NCI-H774 (cell line): Measurements from ENCODE around the gene PTMS.
"Not testable (repeated sequence)": the region's sequence is repeated elsewhere in the genome, so short reads cannot be mapped to it uniquely, and the experiment has no call there.

Experiments
- DNase-seq: peaks from one replicate; lab custom pipeline; 2025; lab: John Stamatoyannopoulos, UW

The PTMS gene, protein sequence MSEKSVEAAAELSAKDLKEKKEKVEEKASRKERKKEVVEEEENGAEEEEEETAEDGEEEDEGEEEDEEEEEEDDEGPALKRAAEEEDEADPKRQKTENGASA

DNA sequence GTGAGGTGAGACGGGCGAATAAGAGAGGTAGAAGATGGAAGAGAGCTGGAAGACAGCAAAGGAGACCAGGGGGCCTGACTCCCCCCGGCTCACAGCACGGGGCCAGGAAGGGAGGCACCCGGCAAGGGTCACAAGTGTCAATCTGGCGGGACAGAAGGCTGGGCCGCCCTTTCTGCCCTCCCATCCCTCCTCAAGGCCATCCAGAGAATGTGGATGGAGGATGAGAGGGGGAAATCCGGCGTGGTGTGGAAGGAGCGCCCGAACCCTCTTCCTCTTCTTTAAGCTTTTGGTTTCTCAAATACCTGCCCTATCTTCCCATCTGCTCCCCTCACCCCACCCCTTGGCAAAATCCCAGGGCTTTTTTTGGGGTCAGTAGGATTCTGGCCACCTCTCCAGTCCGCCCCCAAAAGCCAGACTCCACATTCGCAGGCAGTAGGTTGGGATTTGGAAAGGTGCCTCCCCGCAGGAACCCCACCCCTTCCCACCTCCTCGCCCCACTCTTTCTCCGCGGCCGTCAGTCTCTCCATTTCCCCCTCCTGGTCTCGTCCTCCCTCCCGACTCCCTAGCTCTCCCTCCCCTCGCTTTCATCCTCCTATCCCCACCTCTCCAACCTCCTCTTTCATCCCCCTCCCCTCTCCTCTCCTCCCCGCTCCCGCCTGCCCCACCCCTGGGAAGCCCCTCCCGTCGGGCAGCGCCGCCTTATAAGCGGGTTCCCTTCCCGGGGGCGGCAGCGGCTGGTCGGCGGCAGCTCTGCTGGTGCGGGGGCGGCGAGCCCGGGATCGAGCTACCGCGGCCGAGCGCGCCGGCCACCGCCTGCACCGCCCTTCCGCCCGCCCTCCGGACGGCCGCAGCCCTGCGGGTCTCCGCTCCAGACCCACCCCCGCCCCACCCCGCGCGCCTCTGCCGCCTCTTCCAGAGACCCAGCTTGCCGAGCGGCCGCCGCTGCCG is at the start of gene PTMS:
Gene PTMS (plus strand): TSS at position 730 of the 948 bp plus-strand sequence. CDS start 343 bp downstream, outside the sequence.
- peak; percentile 94 for DNase-seq

DNA sequence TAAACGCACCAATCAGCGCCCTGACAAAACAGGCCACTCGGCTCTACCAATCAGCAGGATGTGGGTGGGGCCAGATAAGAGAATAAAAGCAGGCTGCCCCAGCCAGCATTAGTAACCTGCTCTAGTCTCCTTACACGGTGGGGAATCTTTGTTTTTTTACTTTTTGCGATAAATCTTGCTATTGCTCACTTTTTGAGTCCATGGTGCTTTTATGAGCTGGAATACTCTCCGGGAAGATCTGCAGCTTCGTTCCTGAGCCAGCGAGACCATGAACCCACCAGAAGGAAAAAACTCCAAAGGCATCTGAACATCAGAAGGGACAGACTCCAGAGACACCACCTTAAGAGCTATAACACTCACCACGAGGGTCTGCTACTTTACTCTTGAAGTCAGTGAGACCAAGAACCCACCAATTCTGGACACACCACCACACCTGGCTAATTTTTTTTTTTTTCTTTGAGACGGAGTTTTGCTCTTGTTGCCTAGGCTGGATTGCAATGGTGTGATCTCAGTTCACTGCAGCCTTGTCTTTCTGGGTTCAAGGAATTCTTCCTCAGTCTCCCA is 49.2 kb upstream of the PTMS start:
- no peak for DNase-seq

DNA sequence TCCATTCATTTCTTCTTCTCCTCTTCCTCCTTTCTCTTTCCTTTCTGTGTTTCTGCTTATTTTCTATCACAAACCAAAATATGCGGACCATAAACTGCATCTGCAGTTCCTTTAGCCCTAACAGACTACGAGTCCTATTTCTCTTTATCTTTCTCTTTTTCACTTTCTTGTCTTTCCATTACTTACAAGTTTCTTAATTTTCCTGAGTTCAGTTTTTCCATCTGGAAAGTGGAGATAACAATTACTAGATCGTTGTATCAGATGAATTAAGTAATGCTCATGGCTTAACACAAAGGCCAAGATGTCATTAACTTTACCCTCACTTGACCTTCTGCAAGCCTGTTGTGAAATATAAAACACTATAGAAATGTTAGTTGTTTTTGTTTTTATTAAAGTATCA is 43.3 kb upstream of the PTMS start:
- DNase-seq: no peak

DNA sequence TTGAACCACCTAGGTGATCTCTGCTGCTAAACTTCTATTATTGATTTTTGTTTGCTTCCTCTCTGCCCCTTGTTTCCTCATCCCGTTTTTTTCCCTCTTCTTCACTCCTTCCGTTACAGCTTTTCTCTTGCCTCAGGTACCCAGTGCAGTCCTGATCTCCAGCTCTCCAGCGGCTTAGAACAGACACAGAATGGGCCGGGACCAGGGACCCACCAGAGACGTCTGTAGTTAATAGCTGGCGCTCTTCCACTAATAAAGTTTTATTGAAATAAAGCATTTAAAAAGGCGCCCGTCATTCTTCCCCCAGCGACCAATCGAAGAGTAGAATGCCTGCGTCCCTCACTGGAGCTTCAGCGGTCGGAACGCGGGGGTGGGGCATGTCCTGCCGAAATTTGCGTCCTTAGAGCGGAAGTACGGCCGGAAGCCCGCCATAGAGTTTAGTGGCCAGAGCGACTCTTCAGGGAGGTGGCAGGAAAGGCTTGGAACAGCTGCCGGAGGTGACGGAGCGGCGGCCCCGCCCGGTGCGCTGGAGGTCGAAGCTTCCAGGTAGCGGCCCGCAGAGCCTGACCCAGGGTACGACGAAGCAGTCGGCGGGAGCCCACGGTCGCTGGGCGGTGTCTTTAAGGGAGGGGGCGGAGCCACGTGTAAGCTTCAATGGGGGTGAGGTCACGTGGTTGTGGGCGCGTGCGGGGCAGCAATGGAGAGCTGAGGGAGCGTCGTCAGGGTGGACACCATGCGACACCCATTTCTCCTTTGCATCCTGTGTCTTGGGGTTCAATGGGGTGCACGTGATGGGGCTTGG is 42.4 kb upstream of the PTMS start, which contains the start of gene COPS7A:
Gene COPS7A (plus strand): TSS at position 440 of the 802 bp plus-strand sequence. CDS start 611 bp downstream, outside the sequence.
- peak; percentile 100 for DNase-seq

DNA sequence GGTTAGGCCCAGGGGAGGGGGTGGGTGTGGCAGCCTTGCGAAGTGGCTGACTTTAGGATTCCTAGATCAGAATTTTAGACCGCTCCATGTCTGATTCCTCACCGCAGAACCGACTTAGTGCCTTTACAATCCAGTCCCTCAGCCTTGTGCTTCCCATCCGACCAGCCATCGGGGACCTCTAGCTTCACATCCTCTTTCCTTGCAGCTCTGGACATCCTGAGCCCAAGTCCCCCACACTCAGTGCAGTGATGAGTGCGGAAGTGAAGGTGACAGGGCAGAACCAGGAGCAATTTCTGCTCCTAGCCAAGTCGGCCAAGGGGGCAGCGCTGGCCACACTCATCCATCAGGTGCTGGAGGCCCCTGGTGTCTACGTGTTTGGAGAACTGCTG is 41.8 kb upstream of the PTMS start:
- peak; percentile 48 for DNase-seq

DNA sequence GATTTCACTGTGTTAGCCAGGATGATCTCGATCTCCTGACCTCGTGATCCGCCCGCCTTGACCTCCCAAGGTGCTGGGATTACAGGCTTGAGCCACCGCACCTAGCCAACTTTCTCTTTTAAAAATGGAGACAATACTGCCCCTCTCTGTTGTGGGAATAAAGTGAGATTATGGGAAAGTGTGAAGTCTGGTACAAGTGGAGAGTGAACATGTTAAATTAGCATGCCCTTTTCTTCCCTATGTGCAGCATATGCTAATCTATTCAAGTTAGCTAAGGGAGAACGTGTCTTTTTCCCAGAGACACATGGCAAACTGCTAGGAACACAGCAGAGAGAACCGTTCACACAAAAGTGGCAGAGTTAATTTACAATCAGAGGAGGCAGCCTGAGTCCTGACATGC is 40.8 kb upstream of the PTMS start:
- DNase-seq: no peak

DNA sequence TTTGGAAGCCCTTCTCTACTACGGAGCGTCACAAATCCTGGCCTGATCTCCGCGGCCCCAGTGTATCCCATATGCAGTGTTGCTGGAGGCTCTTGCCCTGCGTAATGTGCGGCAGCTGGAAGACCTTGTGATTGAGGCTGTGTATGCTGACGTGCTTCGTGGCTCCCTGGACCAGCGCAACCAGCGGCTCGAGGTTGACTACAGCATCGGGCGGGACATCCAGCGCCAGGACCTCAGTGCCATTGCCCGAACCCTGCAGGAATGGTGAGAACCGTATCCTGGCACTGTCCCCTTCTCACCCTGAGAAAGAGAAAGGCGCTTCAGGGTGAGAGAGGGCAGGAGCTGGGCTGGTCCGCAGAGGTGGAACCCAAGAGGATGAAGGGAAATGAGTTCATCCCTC is 37.0 kb upstream of the PTMS start:
- no peak for DNase-seq

DNA sequence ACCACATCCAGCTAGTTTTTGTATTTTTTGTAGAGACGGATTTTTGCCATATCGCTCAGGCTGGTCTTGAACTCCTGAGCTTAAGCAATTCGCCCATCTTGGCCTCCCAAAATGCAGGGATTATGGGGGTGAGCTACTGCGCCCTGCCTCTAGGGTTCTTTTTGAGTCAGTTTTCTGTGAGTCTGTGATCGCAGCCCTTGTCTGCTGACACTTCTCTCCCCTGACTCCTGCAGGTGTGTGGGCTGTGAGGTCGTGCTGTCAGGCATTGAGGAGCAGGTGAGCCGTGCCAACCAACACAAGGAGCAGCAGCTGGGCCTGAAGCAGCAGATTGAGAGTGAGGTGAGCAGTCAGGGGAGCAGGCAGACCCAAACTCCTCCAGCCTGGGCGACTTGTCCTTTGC is 36.0 kb upstream of the PTMS start:
- no peak for DNase-seq

DNA sequence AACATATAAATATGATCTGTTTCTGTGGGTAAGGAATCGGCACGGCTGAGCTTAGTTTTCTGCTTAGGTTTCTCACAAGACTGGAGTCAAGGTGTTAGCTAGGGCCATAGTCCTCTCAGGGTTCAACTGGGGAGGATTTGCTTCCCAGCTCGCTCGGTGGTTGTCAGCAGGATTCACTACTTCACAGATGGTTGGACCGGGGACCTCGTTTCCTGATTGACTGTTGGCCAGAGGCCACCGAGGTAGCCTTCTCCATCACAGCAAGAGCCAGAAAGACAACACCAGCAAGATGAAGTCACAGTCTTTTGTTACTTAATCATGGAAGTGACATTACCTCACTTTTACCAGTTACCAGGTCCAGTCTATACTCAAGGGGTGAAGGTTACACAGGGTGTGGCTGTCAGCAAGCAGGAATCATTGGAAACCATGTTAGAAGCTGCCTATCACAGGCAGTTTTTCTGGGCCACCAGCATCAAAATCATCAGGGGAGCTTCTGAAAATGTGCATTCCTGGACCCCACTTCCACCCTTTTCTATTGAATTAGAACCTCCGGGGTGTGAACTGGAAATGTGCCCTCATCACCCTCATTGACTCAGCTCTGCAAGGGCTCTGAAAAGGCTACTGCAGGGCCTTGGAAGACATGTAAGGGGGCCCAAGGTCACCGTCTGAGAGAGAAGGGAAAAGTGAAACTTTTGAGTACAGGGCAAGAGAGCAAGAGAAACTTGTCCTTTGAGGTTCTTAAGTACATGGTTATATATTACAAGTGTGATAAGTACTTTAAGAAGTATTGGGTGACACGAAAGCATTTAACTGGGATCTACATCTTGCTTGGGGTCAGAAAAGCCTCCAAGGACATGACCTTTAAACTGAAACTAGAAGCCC is 31.4 kb upstream of the PTMS start:
- no peak for DNase-seq

DNA sequence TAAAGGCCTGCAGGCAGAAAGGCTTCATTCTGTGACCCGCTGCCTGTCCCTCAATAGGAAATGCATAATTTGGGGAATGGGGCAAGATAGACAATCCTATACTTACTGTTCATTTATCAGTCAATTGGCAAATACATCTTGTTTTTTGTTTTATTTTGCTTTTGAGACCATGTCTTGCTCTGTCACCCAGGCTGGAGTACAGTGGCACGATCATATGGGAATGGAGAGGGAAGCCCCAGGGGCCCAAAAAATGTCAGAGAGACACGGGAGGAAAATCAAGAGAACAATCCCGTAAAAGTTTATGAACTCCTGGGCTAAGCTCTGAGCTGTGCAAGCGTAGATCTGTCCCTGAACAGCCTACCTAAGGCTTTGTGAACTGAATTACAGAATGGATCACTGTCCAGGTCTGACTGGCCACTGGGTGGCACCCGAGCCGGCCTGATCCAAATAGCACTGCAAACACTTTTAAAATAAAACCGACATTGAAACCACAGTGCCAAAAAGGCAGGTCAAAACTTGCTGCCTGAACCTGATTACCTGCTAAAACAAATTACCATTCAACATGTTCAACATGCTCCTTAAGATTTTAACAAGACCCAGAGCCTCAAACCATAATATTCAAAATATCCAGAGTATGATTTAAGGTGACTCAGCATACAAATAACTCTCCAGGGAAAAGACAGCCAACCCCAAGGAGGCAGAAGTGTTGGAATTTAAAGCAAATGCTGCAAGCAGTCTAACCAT is 30.5 kb upstream of the PTMS start:
- peak; percentile 50 for DNase-seq

DNA sequence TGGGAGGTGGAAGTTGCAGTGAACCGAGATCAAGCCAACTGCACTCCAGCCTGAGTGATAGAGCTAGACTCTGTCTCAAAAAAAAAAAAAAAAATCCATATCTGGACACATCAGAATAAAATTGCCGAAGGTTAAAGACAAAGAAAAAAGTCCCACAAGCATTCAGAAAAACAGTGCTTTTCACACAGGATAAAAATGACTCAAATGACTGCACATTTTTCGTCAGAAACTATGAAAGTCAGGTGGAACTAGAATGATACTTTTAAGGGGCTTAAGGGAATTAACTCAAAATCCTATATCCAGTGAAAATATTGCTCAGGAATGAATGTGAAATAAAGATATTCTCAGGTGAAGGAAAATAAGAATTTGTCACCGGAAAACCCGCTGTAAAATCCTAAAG is 29.4 kb upstream of the PTMS start:
- no peak for DNase-seq

DNA sequence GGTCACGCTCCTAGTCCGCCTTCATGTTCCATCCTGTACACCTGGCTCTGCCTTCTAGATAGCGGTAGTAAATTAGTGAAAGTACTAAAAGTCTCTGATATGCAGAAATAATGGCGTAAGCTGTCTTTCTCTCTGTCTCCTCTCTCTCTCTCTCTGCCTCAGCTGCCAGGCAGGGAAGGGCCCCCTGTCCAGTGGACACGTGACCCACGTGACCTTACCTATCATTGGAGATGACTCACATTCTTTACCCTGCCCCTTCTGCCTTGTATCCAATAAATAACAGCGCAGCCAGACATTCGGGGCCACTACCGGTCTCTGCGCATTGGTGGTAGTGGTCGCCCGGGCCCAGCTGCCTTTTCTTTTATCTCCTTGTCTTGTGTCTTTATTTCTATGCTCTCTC is 24.1 kb upstream of the PTMS start:
- not testable (repeated sequence) for DNase-seq

DNA sequence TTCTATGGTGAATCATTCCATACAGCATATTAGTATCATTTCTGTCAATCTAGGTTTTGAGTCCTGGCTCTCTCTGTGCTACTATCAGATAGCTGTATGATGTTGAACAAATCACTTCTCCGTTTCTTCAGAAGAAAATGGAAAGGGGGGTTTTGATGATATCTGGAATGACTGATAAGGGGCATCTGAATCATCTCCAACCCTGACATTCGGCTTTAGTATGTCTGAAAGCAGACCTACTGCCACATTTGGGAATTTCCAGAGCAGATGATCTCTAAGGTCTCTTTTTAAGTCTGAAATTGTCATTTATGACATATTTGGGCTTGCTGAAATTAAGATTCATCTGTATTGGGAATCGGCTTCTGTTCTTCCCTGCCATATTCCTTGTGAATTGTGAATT is 23.3 kb upstream of the PTMS start:
- no peak for DNase-seq

DNA sequence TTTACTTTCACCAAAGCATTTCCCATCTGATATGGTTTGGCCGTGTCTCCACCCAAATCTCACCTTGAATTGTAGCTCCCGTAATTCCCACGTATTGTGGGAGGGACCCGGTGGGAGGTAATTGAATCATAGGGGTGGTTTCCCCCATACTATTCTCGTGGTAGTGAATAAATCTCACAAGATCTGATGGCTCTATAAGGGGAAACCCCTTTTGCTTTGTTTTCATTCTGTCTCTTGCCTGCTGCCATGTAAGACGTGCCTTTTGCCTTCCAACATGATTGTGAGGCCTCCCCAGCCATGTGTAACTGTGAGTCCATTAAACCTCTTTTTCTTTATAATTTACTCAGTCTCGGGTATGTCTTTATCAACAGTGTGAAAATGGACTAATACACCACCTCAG is 22.9 kb upstream of the PTMS start:
- DNase-seq: not testable (repeated sequence)

DNA sequence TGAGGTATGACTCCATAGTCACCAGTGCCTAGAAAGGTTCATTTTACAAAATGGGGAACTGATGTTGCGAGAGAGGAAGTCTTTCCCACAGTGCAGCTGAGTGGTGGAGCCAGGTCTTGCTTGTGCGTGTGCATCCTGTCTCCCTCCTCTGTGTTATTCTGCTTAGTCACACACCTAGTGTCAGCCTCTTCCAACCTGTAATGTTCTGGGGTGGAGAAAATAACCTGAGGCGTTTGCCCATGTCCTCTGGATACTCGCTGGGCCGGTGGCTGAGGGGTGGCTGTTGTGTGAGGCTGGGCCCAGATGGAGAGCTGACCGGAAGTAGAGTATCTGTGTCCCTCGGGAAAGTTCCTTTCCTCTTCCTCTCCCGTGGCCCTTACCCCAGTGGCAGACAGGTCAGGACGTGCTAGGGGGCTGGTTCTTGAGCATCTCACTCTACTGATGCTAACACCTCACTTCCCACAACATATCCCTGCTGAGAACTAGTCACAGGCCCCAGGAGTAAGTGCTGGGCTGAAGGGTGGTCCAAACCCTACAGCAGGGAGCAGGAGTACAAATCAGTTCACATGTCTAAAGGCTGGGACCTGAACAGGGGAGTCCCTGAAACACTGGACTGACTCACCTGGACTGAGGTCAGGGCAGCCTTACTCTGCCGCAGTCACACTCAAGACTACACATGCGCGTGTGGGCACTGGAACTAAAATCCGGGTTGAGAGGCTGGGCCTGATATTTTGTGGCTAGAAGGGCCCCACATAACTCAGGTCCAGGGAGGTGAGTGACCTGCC is 20.2 kb upstream of the PTMS start:
- DNase-seq: no peak

DNA sequence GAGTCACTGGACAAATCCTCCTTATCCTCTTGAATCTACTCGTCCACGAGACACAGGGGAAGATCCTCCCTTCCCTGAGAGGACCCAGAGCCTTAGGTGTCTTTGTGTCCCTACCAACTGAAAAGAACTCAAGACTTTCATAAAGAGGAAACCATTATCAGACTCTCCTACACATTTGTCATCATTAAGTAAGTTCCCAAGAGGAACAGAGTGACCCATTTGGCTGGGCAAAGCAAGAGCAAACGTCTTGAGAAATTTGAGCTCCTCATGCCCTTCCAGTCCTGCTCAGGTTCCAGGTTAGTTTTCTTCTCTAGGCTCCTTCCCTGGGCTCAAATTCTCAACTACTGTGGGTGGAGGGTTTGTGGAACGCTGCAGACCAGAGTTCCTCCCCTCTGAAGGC is 18.9 kb upstream of the PTMS start:
- no peak for DNase-seq

DNA sequence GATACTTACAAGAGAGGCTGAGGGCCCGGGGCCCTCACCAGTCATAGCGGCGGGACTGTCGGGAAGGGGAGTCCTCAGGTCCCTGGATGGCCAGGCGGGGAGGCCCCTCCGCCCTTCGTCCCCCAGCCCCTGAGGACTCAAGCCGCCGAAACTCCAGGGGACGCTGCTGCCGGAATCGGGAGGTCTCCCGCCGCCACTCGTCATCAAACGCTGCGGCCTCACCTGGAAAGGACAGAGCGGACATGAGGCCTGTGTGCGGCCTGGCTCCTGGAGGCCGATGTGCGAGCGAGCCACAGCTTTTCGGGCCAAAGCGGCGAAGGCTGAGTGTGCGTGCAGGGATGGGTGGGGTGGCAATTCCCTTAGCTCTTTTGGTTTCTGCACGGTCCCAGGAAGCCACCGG is 17.4 kb upstream of the PTMS start:
- no peak for DNase-seq

DNA sequence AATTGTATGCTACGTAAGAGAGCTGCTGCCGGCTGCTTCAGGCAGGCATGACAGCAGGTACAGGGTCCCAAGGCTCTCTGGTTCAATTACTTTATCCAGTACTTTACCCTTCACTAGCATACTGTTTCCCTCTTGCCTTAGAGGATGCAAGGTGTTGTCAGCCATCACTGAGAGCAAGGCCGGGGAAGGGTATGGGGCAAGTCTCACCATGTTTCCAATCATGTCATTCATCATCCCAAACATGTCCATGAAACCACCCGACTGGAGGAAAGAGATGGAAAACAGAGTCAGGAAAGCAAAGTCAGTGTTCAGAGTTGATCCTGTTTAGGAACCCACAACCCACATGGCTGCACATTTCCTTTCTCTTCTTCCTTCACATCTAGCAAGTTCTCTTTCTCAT is 15.7 kb upstream of the PTMS start:
- DNase-seq: no peak

DNA sequence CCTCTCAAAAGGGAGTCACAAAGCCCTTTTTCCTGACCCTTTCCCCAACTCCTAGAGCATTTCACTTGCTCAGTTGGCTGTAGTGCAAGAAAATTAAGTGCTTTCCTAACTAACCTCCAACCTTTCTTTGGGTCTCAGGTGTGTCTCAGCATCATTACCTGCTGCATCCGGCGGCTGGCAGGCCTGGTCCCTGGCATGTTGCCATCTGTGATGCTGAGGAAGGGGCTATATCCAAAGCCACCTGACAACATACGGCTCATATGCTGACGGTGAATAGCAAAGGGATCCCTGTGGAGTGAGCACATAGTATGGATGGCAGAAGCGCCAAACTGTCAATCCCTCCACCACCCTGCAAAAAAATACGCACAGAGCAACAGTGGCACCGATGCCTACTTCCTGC is 14.4 kb upstream of the PTMS start:
- no peak for DNase-seq
